MM.1S (cell line): ENCODE results near the gene BEX4.

ENCODE experiments used
- CTCF ChIP-seq: fragments of 300-600 bp; sonication (generic); IDR thresholded peaks from 2 replicates; pipeline ENCODE4 v1.5.1; 2016; ENCODE audit warnings: antibody characterized with exemption, low read length, mixed read lengths
- EZH2 ChIP-seq: fragments of 300-600 bp; sonication (generic); optimal IDR thresholded peaks from 2 replicates; pipeline ENCODE3; 2017; ENCODE audit warnings: low read depth, mild to moderate bottlenecking, antibody characterized with exemption, low read length, mixed read lengths
- EZH2phosphoT487 ChIP-seq: fragments of 300-600 bp; sonication (generic); IDR thresholded peaks from 2 replicates; pipeline ENCODE4 v1.6.1; 2018; ENCODE audit warnings: antibody characterized with exemption, low read length

GRCh38 chrX:103177556-103177955 lies 37.4 kb upstream of the BEX4 start:
- no peak for TF ChIP-seq CTCF
- no peak for TF ChIP-seq EZH2
- no peak for TF ChIP-seq EZH2phosphoT487
